OCI-LY1 (cell line): ENCODE data around the gene MSMB.

ENCODE experiments used
- CTCF ChIP-seq: fragments of 200-600 bp; sonication (generic), shearing (Covaris generic); IDR thresholded peaks from 2 replicates; pipeline ENCODE4 v1.5.1; 2017; ENCODE audit warnings: mild to moderate bottlenecking, antibody characterized with exemption, low read length, moderate library complexity, mixed read lengths
- EZH2 ChIP-seq: fragments of 200-600 bp; sonication (generic), shearing (Covaris generic); IDR thresholded peaks from 2 replicates; pipeline ENCODE4 v1.8.0; 2017; ENCODE audit warnings: borderline replicate concordance, mixed run types, mild to moderate bottlenecking, antibody characterized with exemption, low read length, moderate library complexity, mixed read lengths

- TF ChIP-seq CTCF (no peak), EZH2 (no peak)
These were observed 6.1 kb downstream of the MSMB start for GRCh38 chr10:46040004-46040403.
